HepG2 (cell line): ENCODE results near the gene MAN1A2. TPM values are rescaled to one million over a fixed set of nuclear protein-coding genes. Genes with fewer than 3 reads are reported as not detected.

Experiments used
- ATAC-seq: fragments of 200-7000 bp; cut with Tn5 transposase; 3 replicates; pipeline ENCODE4 v1.9.1; 2020; ENCODE audit warnings: mild to moderate bottlenecking, moderate library complexity
- BruUV-seq: library from RNA; stranded (reverse); fragments of 400-500 nt; replicated peaks from 2 replicates; lab custom pipeline; 2021; lab: Mats Ljungman, UMichigan
- CTCF ChIA-PET: fragments of 300-600 bp; formaldehyde crosslinking; extraction: SDS; loops from one replicate; lab custom pipeline; 2021; ENCODE audit warnings: low total read pairs, inconsistent platforms, low intra/inter-chr PET ratio; lab: Yijun Ruan, JAX
- POLR2A ChIA-PET: fragments of 350-600 bp; sonication (Branson Sonifier 250); formaldehyde crosslinking; loops from one replicate; lab custom pipeline; 2020; ENCODE audit warnings: antibody characterized with exemption, inconsistent platforms; lab: Yijun Ruan, JAX
- DNase-seq: peaks from one replicate; pipeline ENCODE4 v3.0.0-alpha.2; 2015; ENCODE audit warnings: low spot score
- FAIRE-seq: peaks from 3 replicates; lab custom pipeline; 2011; peaks lifted over from hg19 to GRCh38; lab: Jason Lieb, UNC
- H2AFZ ChIP-seq: one replicate; pipeline ENCODE4 v1.6.1; 2011; ENCODE audit warnings: low read length, inconsistent platforms
- H3K27ac ChIP-seq: fragments of 300-600 bp; 3 replicates; pipeline ENCODE4 v1.8.0; 2011; ENCODE audit warnings: mixed run types, mild to moderate bottlenecking, mixed read lengths, low read length, inconsistent platforms; ENCODE audit not compliant: insufficient read depth; ENCODE audit errors: extremely low read length
- H3K27me3 ChIP-seq, 2 experiments: fragments of 200-600 bp in 1 of 2; 2 replicates in 1 of 2; 3 replicates in 1 of 2; pipeline versions ENCODE4 v1.6.0 to v1.8.0; 2011; ENCODE audit warnings: low read length in 2 of 2, mild to moderate bottlenecking in 2 of 2, moderate library complexity in 2 of 2, inconsistent platforms in 1 of 2; ENCODE audit not compliant: insufficient read depth in 2 of 2, control insufficient read depth in 1 of 2
- H3K36me3 ChIP-seq, 2 experiments: fragments of 200-600 bp in 1 of 2; replicated peaks in 1 of 2; 2 replicates in 1 of 2; 3 replicates in 1 of 2; pipeline versions ENCODE4 v1.5.1 to v1.8.0; 2011; ENCODE audit warnings: low read length in 2 of 2, inconsistent platforms in 1 of 2; ENCODE audit not compliant: insufficient read depth in 2 of 2, control insufficient read depth in 1 of 2
- H3K4me1 ChIP-seq: 2 replicates; pipeline ENCODE4 v1.5.1; 2012; ENCODE audit warnings: low read length, inconsistent platforms; ENCODE audit not compliant: insufficient read depth
- H3K4me2 ChIP-seq: 2 replicates; pipeline ENCODE4 v1.6.0; 2011; ENCODE audit warnings: low read depth, low read length, inconsistent platforms
- H3K4me3 ChIP-seq, 3 experiments: fragments of 200-600 bp in 1 of 3; sonication (generic), shearing (Covaris generic) in 1 of 3; replicated peaks in 1 of 3; 2 replicates each; pipeline ENCODE4 v1.5.1; 2011 to 2016; ENCODE audit warnings: low read length in 3 of 3, inconsistent platforms in 2 of 3, low read depth in 2 of 3, mild to moderate bottlenecking in 2 of 3, control low read depth in 1 of 3, mixed read lengths in 1 of 3; ENCODE audit not compliant: insufficient read depth in 1 of 3
- H3K79me2 ChIP-seq: one replicate; pipeline ENCODE4 v1.6.1; 2011; ENCODE audit warnings: low read length, inconsistent platforms; ENCODE audit not compliant: insufficient read depth
- H3K9ac ChIP-seq: 2 replicates; pipeline ENCODE4 v1.6.0; 2011; ENCODE audit warnings: mild to moderate bottlenecking, low read depth, low read length, inconsistent platforms; ENCODE audit not compliant: insufficient read depth
- H3K9me3 ChIP-seq: 2 replicates; pipeline ENCODE4 v1.5.1; 2012; ENCODE audit warnings: mild to moderate bottlenecking, low read length
- H4K20me1 ChIP-seq: 2 replicates; pipeline ENCODE4 v1.6.0; 2011; ENCODE audit warnings: inconsistent platforms, mild to moderate bottlenecking, low read length, moderate library complexity; ENCODE audit not compliant: insufficient read depth
- FOXK2 ChIP-seq: fragments of 450-650 bp; IDR thresholded peaks from 2 replicates; pipeline ENCODE4 v1.6.1; 2016
- ZNF773 ChIP-seq: sonication (generic); formaldehyde crosslinking; IDR thresholded peaks from 2 replicates; pipeline ENCODE4 v1.4.0; 2020; ENCODE audit warnings: missing genetic modification reagents, borderline replicate concordance
- ZNF788 ChIP-seq: sonication (generic); formaldehyde crosslinking; IDR thresholded peaks from 2 replicates; pipeline ENCODE4 v1.5.0; 2020; ENCODE audit warnings: mild to moderate bottlenecking, missing genetic modification reagents, borderline replicate concordance
- WGBS: methylation state at CpG from one replicate; pipeline ENCODE4 v1.1.6; 2017; ENCODE audit warnings: low lambda C conversion rate; 5-methylcytosine and 5-hydroxymethylcytosine counted together
- in situ Hi-C: cut with HindIII; loops from 2 replicates; pipeline ENCODE4 v1.10.0; 2017; ENCODE audit warnings: low pct_unique_long_range_greater_than_20kb; ENCODE audit not compliant: extremely low pct_ligation_motif_present
- intact Hi-C: fragments of 100-400 bp; cut with micrococcal nuclease; formaldehyde crosslinking; loops from one replicate; pipeline ENCODE4 v1.10.0; 2022; ENCODE audit not compliant: unreplicated experiment
- polyA plus RNA-seq, 8 experiments: library from polyadenylated mRNA; depleted of rRNA in 3 of 8; stranded (reverse) in 7 of 8; unstranded in 1 of 8; fragments of >200 nt; fragmentation: Illumina TruSeq in 4 of 8; extraction: Trizol in 4 of 8; gene quantifications; 2 replicates each; pipeline versions ENCODE4 v1.2.1 to v1.2.3, GENCODE V29; 2011 to 2016; ENCODE audit warnings: low read depth in 4 of 8, missing spikeins in 1 of 8, mixed read lengths in 1 of 8; ENCODE audit not compliant: insufficient read depth in 1 of 8
- total RNA-seq, 5 experiments: library from RNA; depleted of rRNA; stranded (reverse); fragments of >200 nt; fragmentation: Illumina TruSeq; extraction: Trizol; gene quantifications; 2 replicates each; pipeline ENCODE4 v1.2.3, GENCODE V29; 2016; ENCODE audit warnings: low read depth in 1 of 5
- TF ChIP-seq, protein P1 (sequence below): sonication (generic); formaldehyde crosslinking; IDR thresholded peaks from 2 replicates; pipeline ENCODE4; 2020; ENCODE audit warnings: missing genetic modification reagents, mild to moderate bottlenecking, borderline replicate concordance
- TF ChIP-seq, protein P2 (sequence below): sonication (generic); formaldehyde crosslinking; IDR thresholded peaks from 2 replicates; pipeline ENCODE4 v1.4.0; 2020; ENCODE audit warnings: missing genetic modification reagents
- TF ChIP-seq, protein P3 (sequence below): sonication (generic); formaldehyde crosslinking; IDR thresholded peaks from 2 replicates; pipeline ENCODE4 v1.4.0; 2020; ENCODE audit warnings: low read depth, missing genetic modification reagents

Gene MAN1A2
- total and polyA plus RNA-seq, 2 of the 13 experiments (the other 11 are each of a cell fraction or from before 2014, with no cell fraction given), result 8.0 to 19.9 TPM

DNA sequence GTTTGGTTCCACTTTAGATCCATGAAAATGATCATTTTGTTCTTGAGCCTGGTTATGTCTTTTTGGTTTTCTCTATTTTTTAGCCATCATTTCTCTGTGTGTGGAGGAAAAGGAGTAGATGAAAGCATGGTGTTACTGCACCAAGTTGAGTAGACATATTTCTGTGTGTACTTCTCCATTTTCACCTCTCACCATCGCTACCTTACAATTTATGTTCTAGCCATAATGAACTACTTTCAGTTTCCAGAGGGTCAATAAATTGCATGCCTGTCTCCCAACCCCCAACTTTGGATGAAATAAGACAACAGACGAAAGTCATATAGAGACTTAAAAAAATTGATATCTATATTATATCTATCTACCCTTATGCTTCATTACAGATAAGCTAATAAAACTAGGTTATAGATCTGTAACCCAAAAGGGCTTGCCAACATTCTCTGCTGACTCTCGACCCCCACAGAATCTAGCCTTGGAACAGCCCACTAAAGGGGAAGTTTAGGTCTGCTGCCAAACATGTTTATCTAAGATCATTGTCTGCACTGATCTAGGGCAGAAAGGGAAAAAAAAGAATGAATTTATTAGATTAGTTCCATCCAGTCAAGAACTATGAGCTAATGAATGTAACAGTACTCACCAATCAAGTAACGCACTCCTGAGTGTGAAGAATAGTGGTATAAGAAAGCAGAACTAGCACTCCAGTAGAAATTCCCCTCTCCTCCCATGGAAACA is 7.5 kb upstream of the MAN1A2 start:
- no peak for ATAC-seq
- DNase-seq, result no peak
- CTCF ChIA-PET, result no interaction called here
- 75% methylated on average over 4 of the region's 4 CpGs for WGBS
- H4K20me1 ChIP-seq, result no peaks in the 10 kb centered on the region
- H3K79me2 ChIP-seq, result no peaks in the 10 kb centered on the region
- TF ChIP-seq, protein P1, sequence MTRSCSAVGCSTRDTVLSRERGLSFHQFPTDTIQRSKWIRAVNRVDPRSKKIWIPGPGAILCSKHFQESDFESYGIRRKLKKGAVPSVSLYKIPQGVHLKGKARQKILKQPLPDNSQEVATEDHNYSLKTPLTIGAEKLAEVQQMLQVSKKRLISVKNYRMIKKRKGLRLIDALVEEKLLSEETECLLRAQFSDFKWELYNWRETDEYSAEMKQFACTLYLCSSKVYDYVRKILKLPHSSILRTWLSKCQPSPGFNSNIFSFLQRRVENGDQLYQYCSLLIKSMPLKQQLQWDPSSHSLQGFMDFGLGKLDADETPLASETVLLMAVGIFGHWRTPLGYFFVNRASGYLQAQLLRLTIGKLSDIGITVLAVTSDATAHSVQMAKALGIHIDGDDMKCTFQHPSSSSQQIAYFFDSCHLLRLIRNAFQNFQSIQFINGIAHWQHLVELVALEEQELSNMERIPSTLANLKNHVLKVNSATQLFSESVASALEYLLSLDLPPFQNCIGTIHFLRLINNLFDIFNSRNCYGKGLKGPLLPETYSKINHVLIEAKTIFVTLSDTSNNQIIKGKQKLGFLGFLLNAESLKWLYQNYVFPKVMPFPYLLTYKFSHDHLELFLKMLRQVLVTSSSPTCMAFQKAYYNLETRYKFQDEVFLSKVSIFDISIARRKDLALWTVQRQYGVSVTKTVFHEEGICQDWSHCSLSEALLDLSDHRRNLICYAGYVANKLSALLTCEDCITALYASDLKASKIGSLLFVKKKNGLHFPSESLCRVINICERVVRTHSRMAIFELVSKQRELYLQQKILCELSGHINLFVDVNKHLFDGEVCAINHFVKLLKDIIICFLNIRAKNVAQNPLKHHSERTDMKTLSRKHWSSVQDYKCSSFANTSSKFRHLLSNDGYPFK (CRISPR knock-in tag), result no peak
- TF ChIP-seq, protein P2, sequence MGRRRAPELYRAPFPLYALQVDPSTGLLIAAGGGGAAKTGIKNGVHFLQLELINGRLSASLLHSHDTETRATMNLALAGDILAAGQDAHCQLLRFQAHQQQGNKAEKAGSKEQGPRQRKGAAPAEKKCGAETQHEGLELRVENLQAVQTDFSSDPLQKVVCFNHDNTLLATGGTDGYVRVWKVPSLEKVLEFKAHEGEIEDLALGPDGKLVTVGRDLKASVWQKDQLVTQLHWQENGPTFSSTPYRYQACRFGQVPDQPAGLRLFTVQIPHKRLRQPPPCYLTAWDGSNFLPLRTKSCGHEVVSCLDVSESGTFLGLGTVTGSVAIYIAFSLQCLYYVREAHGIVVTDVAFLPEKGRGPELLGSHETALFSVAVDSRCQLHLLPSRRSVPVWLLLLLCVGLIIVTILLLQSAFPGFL (CRISPR knock-in tag), result no peak
- TF ChIP-seq ZNF773 (no peak), ZNF788 (CRISPR knock-in tag) (no peak), FOXK2 (no peak)
- TF ChIP-seq, protein P3, sequence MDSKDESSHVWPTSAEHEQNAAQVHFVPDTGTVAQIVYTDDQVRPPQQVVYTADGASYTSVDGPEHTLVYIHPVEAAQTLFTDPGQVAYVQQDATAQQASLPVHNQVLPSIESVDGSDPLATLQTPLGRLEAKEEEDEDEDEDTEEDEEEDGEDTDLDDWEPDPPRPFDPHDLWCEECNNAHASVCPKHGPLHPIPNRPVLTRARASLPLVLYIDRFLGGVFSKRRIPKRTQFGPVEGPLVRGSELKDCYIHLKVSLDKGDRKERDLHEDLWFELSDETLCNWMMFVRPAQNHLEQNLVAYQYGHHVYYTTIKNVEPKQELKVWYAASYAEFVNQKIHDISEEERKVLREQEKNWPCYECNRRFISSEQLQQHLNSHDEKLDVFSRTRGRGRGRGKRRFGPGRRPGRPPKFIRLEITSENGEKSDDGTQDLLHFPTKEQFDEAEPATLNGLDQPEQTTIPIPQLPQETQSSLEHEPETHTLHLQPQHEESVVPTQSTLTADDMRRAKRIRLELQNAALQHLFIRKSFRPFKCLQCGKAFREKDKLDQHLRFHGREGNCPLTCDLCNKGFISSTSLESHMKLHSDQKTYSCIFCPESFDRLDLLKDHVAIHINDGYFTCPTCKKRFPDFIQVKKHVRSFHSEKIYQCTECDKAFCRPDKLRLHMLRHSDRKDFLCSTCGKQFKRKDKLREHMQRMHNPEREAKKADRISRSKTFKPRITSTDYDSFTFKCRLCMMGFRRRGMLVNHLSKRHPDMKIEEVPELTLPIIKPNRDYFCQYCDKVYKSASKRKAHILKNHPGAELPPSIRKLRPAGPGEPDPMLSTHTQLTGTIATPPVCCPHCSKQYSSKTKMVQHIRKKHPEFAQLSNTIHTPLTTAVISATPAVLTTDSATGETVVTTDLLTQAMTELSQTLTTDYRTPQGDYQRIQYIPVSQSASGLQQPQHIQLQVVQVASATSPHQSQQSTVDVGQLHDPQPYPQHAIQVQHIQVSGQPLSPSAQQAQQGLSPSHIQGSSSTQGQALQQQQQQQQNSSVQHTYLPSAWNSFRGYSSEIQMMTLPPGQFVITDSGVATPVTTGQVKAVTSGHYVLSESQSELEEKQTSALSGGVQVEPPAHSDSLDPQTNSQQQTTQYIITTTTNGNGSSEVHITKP (CRISPR knock-in tag), result no peak
- BruUV-seq, result no TSS peak
- H3K27ac ChIP-seq, result no peak overlapping the region
- intact Hi-C loops (loop anchor here (10.0 kb wide), 1 partner anchor 235 kb away; the partner anchor contains the start of gene TRIM45), in situ Hi-C loops (no loop called here)
- no peak for FAIRE-seq
- no peak overlapping the region for H3K4me3 ChIP-seq
- 0 out of 2 replicates have a peak overlapping the region, but pooled peaks have one; percentile 7 for H3K4me2 ChIP-seq
- POLR2A ChIA-PET, result no interaction called here
- H2AFZ ChIP-seq, result no peak overlapping the region
- no peaks in the 10 kb centered on the region for H3K4me1 ChIP-seq
- H3K27me3 ChIP-seq, result no peaks in the 10 kb centered on the region
- H3K9ac ChIP-seq, result no peak overlapping the region
- H3K36me3 ChIP-seq, result no peaks in the 10 kb centered on the region
- H3K9me3 ChIP-seq, result no peaks in the 10 kb centered on the region
